CD4-positive, alpha-beta T cell treated with Interleukin-21 for 1 hour (primary cell): Measurements from ENCODE around the gene LDB1.

Experiments used
- DNase-seq: peaks from one replicate; pipeline ENCODE4 v3.0.0-alpha.2; 2020

LDB1 gene, protein sequence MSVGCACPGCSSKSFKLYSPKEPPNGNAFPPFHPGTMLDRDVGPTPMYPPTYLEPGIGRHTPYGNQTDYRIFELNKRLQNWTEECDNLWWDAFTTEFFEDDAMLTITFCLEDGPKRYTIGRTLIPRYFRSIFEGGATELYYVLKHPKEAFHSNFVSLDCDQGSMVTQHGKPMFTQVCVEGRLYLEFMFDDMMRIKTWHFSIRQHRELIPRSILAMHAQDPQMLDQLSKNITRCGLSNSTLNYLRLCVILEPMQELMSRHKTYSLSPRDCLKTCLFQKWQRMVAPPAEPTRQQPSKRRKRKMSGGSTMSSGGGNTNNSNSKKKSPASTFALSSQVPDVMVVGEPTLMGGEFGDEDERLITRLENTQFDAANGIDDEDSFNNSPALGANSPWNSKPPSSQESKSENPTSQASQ

DNA sequence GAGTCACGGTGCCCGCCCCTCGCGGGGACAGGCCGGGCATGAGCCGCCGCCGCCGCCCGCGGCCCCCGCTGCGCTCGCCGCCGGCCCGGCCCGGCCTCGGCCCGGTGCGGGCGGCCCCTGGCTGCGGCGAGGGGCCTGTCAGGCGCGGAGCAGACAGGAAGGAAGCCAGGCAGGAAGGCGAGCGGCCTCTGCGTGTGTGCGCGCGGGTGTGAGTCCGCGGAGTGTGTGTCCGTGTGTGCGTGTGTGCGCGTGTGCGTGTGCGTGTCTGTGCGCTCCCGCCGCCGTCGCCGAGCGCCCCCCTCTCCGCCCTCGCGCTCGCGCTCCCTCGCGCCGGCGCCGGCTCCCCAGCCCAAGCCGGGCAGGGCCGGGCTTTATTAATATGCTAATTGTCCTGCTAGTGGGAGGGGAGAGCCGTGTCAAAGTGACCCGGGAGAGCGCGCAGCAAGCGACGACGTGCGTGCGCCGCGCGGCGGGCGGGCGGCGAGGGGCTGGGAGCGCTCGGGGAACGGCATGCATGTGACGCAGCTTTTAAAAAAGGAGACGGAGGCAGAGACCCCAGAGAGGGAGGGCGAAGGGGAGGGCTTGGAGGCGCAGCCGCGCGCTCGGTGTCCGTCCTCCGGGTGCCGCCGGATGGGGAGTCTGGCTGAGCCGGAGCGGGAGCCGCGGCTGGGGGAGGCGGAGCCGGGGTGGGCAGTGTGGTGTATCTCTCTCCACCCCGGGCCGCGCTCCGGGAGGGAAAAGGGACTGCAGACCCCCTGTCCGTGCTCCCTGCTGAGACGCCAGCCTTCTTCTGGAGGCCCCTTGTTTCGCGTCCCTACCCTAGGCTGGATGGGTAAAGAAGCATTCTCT lies at the start of gene LDB1:
Gene LDB1, minus strand, starts transcription at position 227 of the 849 bp plus-strand sequence. CDS start 258 bp downstream, outside the sequence.
- DNase-seq, result peak; percentile 81

DNA sequence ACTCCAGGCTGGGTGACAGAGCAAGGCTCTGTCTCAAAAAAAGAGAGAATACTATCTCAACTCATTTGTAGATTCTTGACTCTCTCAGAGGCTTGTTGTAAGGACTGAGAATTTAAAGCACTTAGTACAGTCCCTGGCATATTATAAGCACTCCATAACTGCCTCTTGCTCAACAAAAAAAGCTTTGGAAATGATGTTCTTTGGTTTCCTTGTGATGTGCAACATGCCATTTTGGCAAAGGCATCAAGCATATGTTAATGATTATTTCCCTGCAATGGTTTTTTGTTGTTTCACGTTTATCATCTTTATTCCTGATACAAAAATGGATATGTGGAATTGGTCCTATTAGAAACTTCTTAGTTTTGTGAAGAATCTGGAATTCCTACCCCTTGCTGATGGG lies 47.7 kb upstream of the LDB1 start:
- DNase-seq, result no peak

DNA sequence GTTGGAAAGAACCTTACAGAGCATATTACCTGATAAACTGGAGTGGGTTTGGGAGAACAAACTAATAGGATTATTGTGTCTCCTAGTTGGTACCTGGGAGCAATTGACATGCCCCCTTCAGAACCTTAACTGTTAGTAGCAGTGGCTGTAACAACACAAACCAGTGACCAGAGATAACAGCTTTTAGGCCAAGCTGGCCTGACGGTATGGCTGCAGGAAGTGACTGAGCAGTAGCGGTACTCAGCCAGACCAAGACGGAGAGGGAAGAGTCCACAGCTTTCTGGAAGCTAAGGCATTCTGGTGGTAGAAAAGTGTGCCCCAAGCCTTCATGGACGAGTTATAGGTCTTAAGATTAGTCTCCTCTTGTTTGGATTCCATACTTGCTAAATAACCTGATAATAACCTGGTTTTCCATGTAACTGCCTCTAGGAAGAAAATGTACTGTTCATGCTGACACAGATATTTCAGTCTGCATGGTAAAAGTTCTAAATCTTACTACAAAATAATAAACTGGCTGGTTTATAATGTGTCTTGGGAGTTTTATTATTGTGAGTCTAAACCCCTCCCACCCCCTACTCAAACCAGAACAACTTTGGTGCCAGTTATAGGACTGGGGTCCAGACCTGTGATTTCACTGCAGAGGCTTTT lies 43.3 kb upstream of the LDB1 start:
- no peak for DNase-seq

DNA sequence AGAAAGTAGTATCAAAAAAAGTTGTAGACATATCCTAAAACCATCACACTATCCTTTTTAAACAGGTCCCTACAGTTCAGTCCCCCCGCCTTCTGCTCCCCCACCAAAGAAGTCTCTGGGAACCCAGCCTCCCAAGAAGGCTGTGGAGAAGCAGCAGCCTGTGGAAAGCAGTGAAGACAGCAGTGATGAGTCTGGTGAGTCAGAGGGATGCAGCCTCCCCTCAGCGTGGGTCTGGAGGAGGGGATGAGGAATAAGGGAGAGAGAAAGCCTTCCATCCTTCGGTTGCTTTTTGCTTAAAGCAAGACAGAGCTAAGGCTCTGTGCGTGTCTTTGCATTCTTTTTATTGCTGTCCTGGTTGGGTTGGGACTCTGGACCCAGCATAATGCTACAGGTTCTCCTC lies 39.7 kb upstream of the LDB1 start:
- DNase-seq, result no peak

DNA sequence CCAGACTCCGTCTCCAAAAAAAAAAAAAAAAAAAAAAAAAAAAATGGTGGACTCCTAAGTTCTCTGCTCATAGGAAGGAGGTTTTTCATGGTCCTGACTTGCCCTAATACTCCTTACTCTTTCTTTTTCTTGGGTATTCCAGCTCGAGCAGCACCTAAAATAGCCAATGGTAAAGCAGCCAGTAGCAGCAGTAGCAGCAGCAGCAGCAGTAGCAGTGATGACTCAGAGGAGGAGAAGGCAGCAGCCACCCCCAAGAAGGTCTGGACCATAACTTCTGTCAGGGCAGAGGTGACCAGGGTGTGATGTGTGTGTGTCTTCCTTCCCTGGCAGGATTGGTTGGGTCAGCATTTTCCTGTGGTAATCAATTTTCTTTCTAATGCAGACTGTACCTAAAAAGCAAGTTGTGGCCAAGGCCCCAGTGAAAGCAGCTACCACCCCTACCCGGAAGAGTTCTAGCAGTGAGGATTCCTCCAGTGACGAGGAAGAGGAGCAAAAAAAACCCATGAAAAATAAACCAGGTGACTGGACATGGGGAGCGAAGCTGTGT lies 39.0 kb upstream of the LDB1 start:
- no peak for DNase-seq

DNA sequence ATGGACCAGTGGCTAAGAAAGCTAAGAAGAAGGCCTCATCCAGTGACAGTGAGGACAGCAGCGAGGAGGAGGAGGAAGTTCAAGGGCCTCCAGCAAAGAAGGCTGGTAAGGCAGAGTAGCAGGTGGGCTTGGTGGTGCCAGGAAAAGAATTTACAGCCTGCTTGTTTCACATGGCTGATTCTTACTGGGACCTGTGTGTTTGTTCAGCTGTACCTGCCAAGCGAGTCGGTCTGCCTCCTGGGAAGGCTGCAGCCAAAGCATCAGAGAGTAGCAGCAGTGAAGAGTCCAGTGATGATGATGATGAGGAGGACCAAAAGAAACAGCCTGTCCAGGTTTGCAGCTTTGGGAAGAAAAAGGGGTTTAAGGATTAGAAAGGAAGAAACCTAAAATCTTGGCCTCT lies 37.1 kb upstream of the LDB1 start:
- DNase-seq, result no peak

DNA sequence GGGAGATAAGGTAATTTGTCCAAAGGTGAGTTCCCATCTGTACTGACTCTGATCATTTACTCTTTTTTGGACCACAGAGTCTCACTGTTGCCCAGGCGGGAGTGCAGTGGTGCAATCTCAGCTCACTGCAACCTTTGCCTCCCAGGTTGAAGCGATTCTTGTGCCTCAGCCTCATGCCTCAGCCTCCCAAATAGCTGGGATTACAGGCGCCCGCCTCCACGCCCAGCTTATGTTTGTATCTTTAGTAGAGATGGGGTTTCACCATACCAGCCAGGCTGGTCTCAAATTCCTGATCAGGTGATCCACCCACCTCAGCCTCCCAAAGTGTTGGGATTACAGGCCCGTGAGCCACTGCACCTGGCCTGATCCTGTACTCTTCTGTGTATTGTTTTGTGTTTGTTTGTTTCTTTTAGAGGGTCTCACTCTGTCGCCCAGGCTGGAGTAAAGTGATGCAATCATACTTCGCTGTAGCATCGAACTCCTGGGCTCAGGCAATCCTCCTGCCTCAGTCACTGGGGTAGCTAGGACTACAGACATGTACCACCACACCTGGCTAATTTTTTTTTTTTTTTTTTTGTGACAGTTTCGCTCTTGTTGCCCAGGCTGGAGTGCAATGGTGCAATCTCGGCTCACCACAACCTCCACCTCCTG lies 34.4 kb upstream of the LDB1 start:
- DNase-seq, result no peak

DNA sequence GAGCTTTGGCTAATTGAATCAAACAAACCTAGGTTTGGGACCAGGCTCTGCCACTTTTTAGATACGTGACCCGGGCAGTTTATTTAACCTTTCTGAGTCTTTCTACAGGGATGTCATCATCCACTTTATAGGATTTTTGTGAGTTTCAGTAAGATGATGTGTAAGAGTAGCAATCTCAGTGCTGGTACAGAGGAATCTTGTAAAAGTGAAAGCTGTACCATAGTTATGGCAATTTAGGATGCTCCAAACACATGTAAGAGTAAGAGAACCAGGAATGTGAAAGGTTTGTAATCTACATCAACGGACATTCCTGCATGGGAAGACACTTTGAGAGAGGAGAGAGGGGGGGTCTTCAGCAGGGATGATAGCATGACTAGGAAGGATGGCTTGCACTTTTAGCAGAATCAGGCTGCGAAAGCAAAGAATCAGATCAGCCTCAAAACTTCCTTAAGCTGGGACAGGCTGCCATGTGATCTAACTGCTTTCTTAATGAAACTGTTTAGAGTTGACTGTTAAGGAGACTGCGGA lies 33.0 kb upstream of the LDB1 start:
- DNase-seq, result no peak

DNA sequence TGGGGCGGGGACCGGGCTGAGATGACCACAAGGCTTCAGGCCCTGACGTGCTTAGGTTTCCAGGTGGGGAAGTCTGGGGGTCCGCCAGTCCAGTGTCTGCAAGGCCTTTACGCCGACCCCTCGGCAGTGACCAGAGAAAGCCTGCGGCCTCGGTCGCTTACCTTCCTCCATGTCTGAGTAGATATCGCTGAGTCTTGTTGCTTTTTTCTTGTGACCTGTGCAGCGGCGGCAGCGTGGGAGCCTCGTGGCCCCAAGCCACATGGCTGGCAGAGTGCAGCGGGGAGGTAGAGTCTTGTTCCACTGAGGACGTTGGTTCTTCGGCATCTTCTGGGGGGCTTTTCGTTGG lies 32.4 kb upstream of the LDB1 start:
- DNase-seq, result no peak

DNA sequence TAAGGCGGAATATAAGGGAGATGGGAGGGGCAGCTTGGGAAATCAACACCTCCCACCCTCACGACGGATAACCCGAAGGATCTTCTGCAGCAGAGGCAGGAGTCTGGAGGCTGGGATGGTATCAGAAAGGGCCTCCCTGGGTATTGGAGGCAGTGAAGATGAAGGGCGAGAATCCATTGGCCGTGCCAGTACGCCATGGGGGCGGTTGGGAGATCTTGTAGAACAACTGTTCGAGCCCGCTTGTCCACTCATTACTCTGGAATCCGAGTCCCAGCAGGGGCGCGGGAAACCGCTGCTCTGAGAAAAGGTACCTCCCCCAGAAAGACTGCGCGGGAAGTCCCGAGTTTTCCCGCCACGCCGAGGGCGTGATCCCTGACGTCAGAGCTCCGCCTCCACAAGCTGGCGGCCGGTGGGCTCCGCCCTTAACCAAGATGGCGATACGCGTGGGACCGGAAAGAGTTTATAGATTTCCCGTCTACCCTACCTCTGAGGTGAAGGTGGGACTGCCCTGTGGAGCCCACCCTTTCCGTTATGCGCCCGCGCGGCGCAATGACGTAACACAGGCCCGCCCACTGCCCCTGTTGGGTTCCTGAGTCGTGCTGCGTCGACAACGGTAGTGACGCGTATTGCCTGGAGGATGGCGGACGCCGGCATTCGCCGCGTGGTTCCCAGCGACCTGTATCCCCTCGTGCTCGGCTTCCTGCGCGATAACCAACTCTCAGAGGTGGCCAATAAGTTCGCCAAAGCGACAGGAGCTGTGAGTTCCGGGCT lies 31.8 kb upstream of the LDB1 start, which contains the start of gene NOLC1:
Gene NOLC1, plus strand, starts transcription at position 616 of the 771 bp plus-strand sequence. Its CDS starts 22 bp downstream, at position 638.
- DNase-seq, result peak; percentile 100

DNA sequence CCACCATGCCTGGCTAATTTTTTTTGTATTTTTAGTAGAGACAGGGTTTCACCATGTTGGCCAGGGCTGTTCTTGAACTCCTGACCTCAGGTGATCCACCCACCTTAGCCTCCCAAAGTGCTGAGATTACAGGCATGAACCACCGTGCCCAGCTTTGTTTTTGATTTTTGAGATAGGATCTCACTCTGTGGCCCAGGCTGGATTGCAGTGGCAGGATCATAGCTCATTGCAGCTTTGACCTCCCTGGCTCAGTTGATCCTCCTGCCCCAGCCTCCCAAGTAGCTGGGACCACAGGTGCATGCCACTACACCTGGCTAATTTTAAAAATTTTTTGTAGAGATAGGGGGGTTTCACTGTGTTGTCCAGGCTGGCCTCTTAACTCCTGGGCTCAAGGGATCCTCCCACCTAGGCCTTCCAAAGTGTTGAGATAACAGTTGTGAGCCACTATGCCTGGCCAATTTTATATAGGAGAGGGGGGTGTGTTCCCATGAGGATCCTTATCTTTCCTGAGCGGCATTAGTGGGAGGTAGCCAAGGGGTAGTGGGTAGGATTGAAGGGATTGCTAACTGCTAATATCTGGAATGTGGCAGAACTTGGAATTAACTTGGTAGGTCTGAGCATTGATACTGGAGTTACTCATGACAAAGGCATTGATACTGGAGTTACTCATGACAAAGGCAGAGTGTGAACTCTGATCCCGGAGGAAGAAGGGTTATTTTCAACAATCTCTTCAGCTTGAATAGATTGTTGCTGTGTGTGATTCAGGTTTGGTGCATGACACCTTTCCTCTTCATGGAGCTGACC lies 31.0 kb upstream of the LDB1 start:
- no peak for DNase-seq

DNA sequence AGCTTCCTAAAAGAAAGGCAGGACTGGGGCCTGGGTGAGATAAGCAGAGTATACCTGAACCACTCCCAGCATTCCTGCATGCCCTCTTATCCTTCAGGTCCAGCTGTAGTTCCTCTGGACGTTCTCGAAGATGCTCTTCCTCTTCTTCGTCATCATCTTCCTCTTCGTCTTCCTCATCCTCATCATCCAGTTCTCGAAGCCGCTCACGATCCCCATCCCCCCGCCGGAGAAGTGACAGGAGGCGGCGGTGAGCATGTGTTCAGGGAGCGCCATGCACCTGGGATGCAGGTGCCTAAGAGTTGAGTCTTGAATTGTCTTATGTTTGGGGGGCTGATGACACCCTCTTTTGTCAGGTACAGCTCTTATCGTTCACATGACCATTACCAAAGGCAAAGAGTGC lies 28.1 kb upstream of the LDB1 start:
- DNase-seq, result no peak

DNA sequence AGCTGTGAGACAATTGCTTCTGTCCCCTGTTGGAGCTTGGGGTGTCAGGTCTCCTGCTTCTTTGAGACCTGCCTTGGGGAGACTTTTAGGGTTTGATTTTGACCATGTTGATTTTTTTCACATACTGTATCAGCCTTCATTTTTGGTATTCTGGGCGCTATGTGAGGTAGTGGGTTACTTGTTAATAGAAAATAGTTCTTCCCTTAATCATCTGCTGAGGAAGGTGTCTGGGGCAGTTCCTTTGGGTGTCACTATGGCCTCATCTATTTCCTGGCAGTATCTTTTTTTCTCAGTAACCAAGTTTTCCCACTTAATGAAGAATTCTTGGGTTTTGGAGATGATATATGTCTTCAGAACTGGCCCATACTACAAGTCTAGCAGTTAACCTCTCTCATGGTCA lies 27.4 kb upstream of the LDB1 start:
- no peak for DNase-seq

DNA sequence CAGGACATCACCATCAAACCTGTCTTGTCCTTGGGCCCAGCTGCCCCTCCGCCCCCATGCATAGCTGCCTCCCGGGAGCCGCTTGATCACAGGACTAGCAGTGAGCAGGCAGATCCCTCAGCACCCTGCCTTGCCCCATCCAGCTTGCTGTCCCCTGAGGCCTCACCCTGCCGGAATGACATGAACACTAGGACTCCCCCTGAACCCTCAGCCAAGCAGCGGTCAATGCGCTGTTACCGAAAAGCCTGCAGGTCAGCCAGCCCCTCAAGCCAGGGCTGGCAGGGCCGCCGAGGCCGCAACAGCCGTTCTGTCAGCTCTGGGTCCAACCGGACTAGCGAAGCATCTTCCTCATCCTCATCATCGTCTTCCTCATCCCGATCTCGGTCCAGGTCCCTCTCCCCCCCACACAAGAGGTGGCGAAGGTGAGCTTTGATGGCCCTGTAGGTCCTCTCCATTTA lies 26.8 kb upstream of the LDB1 start:
- DNase-seq, result no peak

DNA sequence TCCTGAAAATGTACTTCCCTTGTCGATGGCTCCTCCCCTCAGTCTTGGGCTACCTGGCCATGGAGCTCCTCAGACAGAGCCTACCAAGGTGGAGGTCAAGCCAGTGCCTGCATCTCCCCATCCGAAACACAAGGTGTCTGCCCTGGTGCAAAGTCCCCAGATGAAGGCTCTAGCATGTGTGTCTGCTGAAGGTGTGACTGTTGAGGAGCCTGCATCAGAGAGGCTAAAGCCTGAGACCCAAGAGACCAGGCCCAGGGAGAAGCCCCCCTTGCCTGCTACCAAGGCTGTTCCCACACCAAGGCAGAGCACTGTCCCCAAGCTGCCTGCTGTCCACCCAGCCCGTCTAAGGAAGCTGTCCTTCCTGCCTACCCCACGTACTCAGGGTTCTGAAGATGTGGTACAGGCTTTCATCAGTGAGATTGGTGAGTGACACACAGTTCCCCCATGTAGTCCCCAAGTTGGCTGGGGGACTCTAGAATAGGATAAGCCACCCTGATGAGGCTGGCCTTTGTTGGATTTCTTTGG lies 21.5 kb upstream of the LDB1 start:
- DNase-seq, result no peak

DNA sequence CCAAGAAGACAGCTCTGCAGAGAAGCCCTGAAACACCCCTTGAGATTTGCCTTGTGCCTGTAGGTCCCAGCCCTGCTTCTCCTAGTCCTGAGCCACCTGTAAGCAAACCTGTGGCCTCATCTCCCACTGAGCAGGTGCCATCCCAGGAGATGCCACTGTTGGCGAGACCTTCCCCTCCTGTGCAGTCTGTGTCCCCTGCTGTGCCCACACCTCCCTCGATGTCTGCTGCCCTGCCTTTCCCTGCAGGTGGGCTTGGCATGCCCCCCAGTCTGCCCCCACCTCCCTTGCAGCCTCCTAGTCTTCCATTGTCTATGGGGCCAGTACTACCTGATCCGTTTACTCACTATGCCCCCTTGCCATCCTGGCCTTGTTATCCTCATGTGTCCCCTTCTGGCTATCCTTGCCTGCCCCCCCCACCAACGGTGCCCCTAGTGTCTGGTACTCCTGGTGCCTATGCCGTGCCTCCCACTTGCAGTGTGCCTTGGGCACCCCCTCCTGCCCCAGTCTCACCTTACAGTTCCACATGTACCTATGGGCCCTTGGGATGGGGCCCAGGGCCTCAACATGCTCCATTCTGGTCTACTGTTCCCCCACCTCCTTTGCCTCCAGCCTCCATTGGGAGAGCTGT lies 20.9 kb upstream of the LDB1 start:
- no peak for DNase-seq

DNA sequence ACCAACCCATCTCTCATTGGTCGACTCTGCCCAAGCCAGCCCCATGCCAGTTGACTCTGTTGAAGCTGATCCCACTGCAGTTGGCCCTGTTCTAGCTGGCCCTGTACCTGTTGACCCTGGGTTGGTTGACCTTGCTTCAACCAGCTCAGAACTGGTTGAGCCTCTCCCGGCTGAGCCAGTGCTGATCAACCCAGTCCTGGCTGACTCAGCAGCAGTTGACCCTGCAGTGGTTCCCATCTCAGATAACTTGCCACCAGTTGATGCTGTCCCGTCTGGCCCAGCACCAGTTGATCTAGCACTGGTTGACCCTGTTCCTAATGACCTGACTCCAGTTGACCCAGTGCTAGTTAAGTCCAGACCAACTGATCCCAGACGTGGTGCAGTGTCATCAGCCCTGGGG lies 20.1 kb upstream of the LDB1 start:
- DNase-seq, result no peak

DNA sequence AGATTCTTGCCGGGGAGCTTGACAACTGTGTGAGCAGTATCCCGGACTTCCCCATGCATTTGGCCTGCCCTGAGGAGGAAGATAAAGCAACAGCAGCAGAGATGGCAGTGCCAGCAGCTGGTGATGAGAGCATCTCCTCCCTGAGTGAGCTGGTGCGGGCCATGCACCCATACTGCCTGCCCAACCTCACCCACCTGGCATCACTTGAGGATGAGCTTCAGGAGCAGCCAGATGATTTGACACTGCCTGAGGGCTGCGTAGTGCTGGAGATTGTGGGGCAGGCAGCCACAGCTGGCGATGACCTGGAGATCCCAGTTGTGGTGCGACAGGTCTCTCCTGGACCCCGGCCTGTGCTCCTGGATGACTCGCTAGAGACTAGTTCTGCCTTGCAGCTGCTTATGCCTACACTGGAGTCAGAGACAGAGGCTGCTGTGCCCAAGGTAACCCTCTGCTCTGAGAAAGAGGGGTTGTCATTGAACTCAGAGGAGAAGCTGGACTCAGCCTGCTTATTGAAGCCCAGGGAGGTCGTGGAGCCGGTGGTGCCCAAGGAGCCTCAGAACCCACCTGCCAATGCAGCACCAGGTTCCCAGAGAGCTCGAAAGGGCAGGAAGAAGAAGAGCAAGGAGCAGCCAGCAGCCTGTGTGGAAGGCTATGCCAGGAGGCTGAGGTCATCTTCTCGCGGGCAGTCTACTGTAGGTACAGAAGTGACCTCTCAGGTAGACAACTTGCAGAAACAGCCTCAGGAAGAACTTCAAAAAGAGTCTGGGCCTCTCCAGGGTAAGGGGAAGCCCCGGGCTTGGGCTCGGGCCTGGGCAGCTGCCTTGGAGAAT lies 19.3 kb upstream of the LDB1 start:
- DNase-seq, result no peak

DNA sequence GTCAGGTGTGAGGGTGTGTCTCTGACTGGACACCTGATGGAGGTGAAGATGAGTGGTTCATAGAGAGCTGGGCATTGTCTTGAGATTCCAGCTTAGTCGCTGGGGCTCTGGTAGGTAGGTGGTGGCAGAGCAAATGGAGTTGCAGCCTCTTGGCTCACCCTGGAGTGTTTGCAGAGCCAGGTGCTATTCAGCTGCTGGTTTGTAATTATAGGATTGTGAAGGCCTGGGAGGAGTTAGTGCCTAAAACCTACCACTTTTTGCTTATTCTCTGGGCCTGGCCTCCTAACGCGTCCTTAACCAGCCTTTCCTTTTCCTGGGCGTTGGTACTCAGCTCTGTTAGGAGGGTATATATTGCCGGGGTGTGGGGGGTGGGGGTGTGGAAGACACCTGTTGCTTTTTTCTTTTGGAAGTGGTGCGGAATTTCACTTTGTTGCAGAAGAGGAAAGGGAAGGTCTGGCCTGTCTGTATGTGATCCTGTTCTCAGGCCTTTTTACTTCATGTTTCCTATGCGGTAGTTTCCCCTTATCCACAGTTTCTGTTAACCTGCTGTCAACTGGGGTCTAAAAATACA lies 15.9 kb upstream of the LDB1 start:
- DNase-seq, result no peak
